ENCODE measurements around the gene PI4KA.

Gene PI4KA

GRCh38 chr22:20752104-20752741 lies 106.4 kb downstream of the PI4KA start:
- H3K27ac ChIP-seq (replicated peaks) = no peak overlapping the region
- DNase-seq (ENCODE audit: low read depth in 1 of 2, low spot score in 1 of 2) = no peak
- TF ChIP-seq REST (IDR thresholded peaks at IDR 0.05; ENCODE audit: insufficient replicate concordance, low read depth) (no peak), POLR2AphosphoS5 (IDR thresholded peaks at IDR 0.05; ENCODE audit: low read depth) (no peak), SPI1 (IDR thresholded peaks at IDR 0.05; ENCODE audit: borderline replicate concordance, low read depth) (no peak), GABPA (IDR thresholded peaks at IDR 0.05; ENCODE audit: low read depth) (no peak)
- TF ChIP-seq, protein P1, sequence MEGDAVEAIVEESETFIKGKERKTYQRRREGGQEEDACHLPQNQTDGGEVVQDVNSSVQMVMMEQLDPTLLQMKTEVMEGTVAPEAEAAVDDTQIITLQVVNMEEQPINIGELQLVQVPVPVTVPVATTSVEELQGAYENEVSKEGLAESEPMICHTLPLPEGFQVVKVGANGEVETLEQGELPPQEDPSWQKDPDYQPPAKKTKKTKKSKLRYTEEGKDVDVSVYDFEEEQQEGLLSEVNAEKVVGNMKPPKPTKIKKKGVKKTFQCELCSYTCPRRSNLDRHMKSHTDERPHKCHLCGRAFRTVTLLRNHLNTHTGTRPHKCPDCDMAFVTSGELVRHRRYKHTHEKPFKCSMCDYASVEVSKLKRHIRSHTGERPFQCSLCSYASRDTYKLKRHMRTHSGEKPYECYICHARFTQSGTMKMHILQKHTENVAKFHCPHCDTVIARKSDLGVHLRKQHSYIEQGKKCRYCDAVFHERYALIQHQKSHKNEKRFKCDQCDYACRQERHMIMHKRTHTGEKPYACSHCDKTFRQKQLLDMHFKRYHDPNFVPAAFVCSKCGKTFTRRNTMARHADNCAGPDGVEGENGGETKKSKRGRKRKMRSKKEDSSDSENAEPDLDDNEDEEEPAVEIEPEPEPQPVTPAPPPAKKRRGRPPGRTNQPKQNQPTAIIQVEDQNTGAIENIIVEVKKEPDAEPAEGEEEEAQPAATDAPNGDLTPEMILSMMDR (IDR thresholded peaks at IDR 0.05; ENCODE audit: insufficient read depth, low read length) = no peak
- no peaks in the 10 kb centered on the region for H3K27me3 ChIP-seq (ENCODE audit: insufficient read depth, poor library complexity, severe bottlenecking)
- H3K4me3 ChIP-seq (replicated peaks; ENCODE audit: insufficient read depth, low read length) = no peak overlapping the region

DNA sequence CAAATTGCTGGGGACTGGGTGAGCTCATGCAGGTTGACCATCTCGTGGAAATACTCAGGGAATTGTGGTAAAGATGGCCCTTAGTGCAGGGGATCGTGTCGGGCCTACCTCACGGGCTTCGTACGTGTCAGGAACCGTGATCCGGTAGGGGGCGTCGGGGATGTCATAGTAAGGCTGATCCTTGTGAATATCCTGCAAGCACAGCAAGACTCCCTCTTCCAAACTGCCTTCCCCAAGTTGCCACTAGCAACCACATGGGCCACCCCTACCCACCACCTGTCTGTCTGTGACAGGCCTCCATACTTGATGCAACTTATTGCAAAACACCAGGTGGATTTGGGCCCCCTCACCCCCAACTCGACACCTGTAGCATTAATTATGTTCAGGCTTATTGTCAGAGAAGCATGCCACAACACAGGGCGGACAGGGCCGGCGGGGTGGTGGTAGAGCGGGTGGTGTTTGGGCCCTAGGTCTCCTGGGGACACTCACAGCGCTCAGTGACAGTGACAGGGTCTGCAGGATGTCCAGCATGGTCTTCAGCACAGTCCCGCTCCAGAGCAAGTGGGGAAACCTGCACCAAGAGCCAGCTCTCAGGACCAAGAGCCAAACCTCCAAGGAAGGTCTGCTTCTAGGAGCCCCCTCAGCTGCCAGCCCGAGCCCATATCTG lies 107.3 kb downstream of the PI4KA start:
- no peaks in the 10 kb centered on the region for H3K27me3 ChIP-seq (ENCODE audit: insufficient read depth, poor library complexity, severe bottlenecking)
- DNase-seq (ENCODE audit: low read depth in 1 of 2, low spot score in 1 of 2) = no peak
- TF ChIP-seq REST (IDR thresholded peaks at IDR 0.05; ENCODE audit: insufficient replicate concordance, low read depth) = no peak
- TF ChIP-seq GABPA (IDR thresholded peaks at IDR 0.05; ENCODE audit: low read depth) = no peak
- TF ChIP-seq POLR2AphosphoS5 (IDR thresholded peaks at IDR 0.05; ENCODE audit: low read depth) = no peak
- TF ChIP-seq SPI1 (IDR thresholded peaks at IDR 0.05; ENCODE audit: borderline replicate concordance, low read depth) = no peak
- TF ChIP-seq, protein P1 (IDR thresholded peaks at IDR 0.05; ENCODE audit: insufficient read depth, low read length) = no peak
- no peak overlapping the region for H3K4me3 ChIP-seq (replicated peaks; ENCODE audit: insufficient read depth, low read length)
- no peak overlapping the region for H3K27ac ChIP-seq (replicated peaks)

DNA sequence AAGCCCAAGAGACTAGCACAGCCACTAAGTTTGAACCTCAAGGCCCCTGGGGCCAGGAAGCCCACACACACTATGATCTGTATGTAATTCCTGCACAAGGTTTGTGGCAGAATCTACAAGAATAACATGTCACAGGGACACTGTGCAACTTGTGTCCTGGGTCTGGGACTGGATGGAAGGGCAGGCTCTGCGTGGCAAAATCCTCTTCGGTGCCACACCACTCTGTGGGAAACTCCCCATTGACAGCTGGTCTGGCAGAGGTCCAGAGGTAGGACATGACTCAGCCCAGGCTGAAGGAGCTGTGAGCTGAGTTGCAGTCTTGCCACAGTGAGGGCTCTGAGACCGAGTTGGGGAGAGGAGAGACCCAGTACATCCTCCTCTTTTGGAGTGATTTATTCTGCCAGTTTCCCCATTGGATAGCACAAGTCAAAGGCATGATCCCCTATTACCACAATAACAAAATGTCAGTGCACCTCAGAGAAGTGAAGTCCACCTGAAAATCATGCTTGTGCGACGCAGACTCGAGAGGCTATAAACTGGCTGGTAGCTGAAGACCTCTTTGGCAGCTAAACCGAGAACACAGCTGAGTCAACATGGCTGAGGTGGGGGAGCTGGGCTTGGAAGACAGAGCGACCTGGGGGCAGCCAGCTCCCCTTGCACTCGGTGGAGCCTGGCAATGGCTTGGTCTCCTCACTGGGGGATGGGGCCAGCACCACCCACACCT lies 108.0 kb downstream of the PI4KA start:
- Histone ChIP-seq H3K27me3 (ENCODE audit: insufficient read depth, poor library complexity, severe bottlenecking) (no peaks in the 10 kb centered on the region), H3K27ac (replicated peaks) (no peak overlapping the region), H3K4me3 (replicated peaks; ENCODE audit: insufficient read depth, low read length) (no peak overlapping the region)
- no peak for TF ChIP-seq GABPA (IDR thresholded peaks at IDR 0.05; ENCODE audit: low read depth)
- TF ChIP-seq REST (IDR thresholded peaks at IDR 0.05; ENCODE audit: insufficient replicate concordance, low read depth) = no peak
- TF ChIP-seq SPI1 (IDR thresholded peaks at IDR 0.05; ENCODE audit: borderline replicate concordance, low read depth) = no peak
- TF ChIP-seq, protein P1 (IDR thresholded peaks at IDR 0.05; ENCODE audit: insufficient read depth, low read length) = no peak
- TF ChIP-seq POLR2AphosphoS5 (IDR thresholded peaks at IDR 0.05; ENCODE audit: low read depth) = no peak
- DNase-seq (ENCODE audit: low read depth in 1 of 2, low spot score in 1 of 2) = no peak

Data from HL-60 (cell line).